Lung (tissue), 12 donors: ENCODE measurements around the gene TPO. TPM values are rescaled to one million over a fixed set of nuclear protein-coding genes. Genes with fewer than 3 reads are reported as not detected.

ENCODE experiments used
- ATAC-seq: fragments of 200-7000 bp; cut with Tn5 transposase; one replicate; pipeline ENCODE4 v1.9.1; 2020; ENCODE audit warnings: moderate number of reproducible peaks; ENCODE audit not compliant: insufficient read depth, low FRiP score
- DNase-seq, 3 donors: peaks; one replicate each; pipeline ENCODE4 v3.0.0-alpha.2; 2013 to 2017
- H3K27ac ChIP-seq, 2 donors: one replicate each; pipeline ENCODE4 v1.5.1; 2013; ENCODE audit warnings: mild to moderate bottlenecking in 2 of 2, moderate library complexity in 2 of 2, control low read depth in 1 of 2, inconsistent platforms in 1 of 2, low read depth in 1 of 2, low read length in 1 of 2
- H3K27me3 ChIP-seq, 3 donors: one replicate each; pipeline ENCODE4 v1.5.1; 2013; ENCODE audit warnings: low read length in 2 of 3; ENCODE audit not compliant: control insufficient read depth in 3 of 3, insufficient read depth in 3 of 3
- H3K36me3 ChIP-seq, 4 donors: one replicate each; pipeline ENCODE4 v1.5.1; 2013; ENCODE audit warnings: low read length in 4 of 4, mild to moderate bottlenecking in 1 of 4, moderate library complexity in 1 of 4; ENCODE audit not compliant: control insufficient read depth in 4 of 4, insufficient read depth in 4 of 4
- H3K4me1 ChIP-seq, 5 donors: one replicate each; pipeline ENCODE4 v1.5.1; 2013; ENCODE audit warnings: low read length in 5 of 5, mild to moderate bottlenecking in 2 of 5, moderate library complexity in 1 of 5; ENCODE audit not compliant: control insufficient read depth in 5 of 5, insufficient read depth in 5 of 5
- H3K4me3 ChIP-seq: one replicate; pipeline ENCODE4 v1.5.1; 2013; ENCODE audit warnings: mild to moderate bottlenecking, control low read depth, moderate library complexity
- H3K9ac ChIP-seq, 2 donors: one replicate each; pipeline ENCODE4 v1.5.1; 2013; ENCODE audit warnings: low read length in 2 of 2, control low read depth in 1 of 2; ENCODE audit not compliant: insufficient read depth in 1 of 2
- H3K9me3 ChIP-seq, 4 donors: one replicate each; pipeline ENCODE4 v1.5.1; 2013; ENCODE audit warnings: low read length in 3 of 4, mild to moderate bottlenecking in 1 of 4, moderate library complexity in 1 of 4; ENCODE audit not compliant: control insufficient read depth in 4 of 4, insufficient read depth in 3 of 4
- whole genome bisulfite sequencing, 2 donors: extraction: QIAGEN DNeasy Blood & Tissue Kit; methylation state at CpG; one replicate each; pipeline ENCODE4 v1.1.7; 2013; 5-methylcytosine and 5-hydroxymethylcytosine counted together
- polyA plus RNA-seq, 2 donors: library from polyadenylated mRNA; stranded (reverse); fragments of 200-250 nt; gene quantifications; one replicate each; pipeline ENCODE4 v1.2.1, GENCODE V29; 2013
- total RNA-seq, 2 donors: library from RNA; depleted of rRNA in 1 of 2; stranded (reverse); fragments of >200 nt in 1 of 2; gene quantifications; one replicate each; pipeline ENCODE4 v1.2.1, GENCODE V29; 2014 to 2021
- TF ChIP-seq, protein P1 (sequence below): IDR thresholded peaks from 2 replicates; pipeline ENCODE4 v1.5.1; 2012; ENCODE audit warnings: mild to moderate bottlenecking; ENCODE audit errors: control extremely low read depth, extremely low read depth
- donor health status: control.
- donor health status: control.
- donor health status: Bipolar disorder and iron deficiency.
- donor health status: healthy.
- donor health status: DM: yes; HTN: yes; CAD: no.

TPO gene
- total and polyA plus RNA-seq, 4 donors = 0.17 to 0.31 TPM; not detected in 2

DNA sequence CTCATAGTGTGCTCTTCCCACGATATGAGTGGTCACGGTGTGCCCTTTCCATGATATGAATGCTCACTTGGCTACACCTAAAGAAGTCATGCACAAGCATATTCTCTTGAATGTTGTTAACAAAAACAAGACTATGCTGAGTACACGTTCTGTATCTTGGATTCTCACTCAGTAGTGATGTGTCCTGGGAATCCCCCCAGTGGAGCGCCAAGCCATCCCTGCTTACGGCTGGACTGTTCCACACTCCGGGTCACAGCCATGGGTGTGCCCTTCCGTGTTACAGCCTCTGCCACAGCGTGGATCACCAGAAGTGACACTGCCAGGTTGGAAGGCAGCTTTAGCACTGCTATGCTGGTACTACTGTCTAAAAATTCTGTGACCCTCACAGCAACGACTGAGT is 59.1 kb downstream of the TPO start:
- no peak for DNase-seq
- no peaks in the 10 kb centered on the region for H3K27me3 ChIP-seq
- H3K9me3 ChIP-seq = peaks cover 0 to 6% (median 1%) of the 10 kb centered on the region in 4 donors
- no peak overlapping the region for H3K4me3 ChIP-seq
- no peaks in the 10 kb centered on the region for H3K36me3 ChIP-seq
- 83 to 90% methylated on average over 9 of the region's 9 CpGs for WGBS, 2 donors
- TF ChIP-seq, protein P1, sequence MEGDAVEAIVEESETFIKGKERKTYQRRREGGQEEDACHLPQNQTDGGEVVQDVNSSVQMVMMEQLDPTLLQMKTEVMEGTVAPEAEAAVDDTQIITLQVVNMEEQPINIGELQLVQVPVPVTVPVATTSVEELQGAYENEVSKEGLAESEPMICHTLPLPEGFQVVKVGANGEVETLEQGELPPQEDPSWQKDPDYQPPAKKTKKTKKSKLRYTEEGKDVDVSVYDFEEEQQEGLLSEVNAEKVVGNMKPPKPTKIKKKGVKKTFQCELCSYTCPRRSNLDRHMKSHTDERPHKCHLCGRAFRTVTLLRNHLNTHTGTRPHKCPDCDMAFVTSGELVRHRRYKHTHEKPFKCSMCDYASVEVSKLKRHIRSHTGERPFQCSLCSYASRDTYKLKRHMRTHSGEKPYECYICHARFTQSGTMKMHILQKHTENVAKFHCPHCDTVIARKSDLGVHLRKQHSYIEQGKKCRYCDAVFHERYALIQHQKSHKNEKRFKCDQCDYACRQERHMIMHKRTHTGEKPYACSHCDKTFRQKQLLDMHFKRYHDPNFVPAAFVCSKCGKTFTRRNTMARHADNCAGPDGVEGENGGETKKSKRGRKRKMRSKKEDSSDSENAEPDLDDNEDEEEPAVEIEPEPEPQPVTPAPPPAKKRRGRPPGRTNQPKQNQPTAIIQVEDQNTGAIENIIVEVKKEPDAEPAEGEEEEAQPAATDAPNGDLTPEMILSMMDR = no peak
- H3K4me1 ChIP-seq = no peaks in the 10 kb centered on the region
- H3K9ac ChIP-seq = no peak overlapping the region
- no peak for ATAC-seq
- H3K27ac ChIP-seq = no peak overlapping the region

DNA sequence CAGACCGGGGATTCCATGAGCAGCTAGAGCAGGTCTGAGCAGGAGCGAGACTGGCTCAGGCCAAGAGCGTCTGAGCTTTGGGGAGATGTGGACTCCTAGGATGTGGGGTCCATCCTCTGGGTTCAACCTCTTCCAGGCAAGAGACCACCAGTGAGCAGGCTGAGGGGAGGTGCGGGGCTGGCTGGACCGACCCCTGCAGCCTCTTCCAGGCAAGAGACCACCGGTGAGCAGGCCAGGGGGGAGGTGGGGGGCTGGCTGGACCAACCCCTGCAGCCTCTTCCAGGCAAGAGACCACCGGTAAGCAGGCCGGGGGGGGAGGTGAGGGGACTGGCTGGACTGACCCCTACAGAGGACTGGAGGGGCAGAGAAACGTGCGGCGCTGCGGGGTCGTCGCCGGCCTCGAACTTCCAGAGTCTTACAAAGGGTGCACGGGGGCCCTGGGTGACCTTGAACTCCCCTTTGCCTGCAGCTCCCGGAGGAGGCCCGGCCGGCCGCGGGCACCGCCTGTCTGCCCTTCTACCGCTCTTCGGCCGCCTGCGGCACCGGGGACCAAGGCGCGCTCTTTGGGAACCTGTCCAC is 63.4 kb downstream of the TPO start:
- WGBS, 2 donors = 87% methylated on average over 30 of the region's 30 CpGs
- no peak overlapping the region for H3K27ac ChIP-seq
- no peak overlapping the region for H3K9ac ChIP-seq
- H3K36me3 ChIP-seq = no peaks in the 10 kb centered on the region
- H3K4me3 ChIP-seq = no peak overlapping the region
- DNase-seq (no peak), ATAC-seq (no peak)
- H3K9me3 ChIP-seq = peaks cover 0 to 6% (median 0%) of the 10 kb centered on the region in 4 donors
- H3K4me1 ChIP-seq = no peaks in the 10 kb centered on the region
- H3K27me3 ChIP-seq = no peaks in the 10 kb centered on the region
- TF ChIP-seq, protein P1 = no peak

DNA sequence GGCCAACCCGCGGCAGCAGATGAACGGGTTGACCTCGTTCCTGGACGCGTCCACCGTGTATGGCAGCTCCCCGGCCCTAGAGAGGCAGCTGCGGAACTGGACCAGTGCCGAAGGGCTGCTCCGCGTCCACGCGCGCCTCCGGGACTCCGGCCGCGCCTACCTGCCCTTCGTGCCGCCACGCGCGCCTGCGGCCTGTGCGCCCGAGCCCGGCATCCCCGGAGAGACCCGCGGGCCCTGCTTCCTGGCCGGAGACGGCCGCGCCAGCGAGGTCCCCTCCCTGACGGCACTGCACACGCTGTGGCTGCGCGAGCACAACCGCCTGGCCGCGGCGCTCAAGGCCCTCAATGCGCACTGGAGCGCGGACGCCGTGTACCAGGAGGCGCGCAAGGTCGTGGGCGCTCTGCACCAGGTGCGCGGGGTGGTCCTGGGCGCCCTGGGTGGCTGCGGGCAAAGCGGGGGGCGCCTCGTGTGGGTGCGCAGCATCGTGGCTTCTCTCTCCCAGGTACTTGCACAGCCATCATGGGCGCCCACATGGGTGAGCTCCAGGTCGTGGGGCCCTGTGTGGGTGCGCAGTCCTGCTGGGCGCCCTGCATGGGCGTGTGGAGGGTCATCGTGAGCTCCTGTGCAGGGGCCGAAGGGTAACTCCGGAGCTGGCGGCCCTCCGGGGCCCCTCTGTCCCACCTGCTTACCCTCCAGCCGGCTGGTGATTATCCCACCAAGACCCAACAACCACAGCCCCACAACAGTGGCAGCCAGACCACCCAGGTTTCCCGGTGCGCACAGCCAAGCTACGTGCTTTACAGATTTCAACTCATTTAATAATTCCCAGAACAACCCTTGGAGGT is 64.2 kb downstream of the TPO start:
- H3K27ac ChIP-seq = no peak overlapping the region
- no peak overlapping the region for H3K4me3 ChIP-seq
- no peaks in the 10 kb centered on the region for H3K4me1 ChIP-seq
- no peaks in the 10 kb centered on the region for H3K36me3 ChIP-seq
- no peaks in the 10 kb centered on the region for H3K27me3 ChIP-seq
- TF ChIP-seq, protein P1 = no peak
- WGBS, 2 donors = 76 to 83% methylated on average over 74 to 76 of the region's 76 CpGs
- ATAC-seq (no peak), DNase-seq (no peak)
- H3K9ac ChIP-seq = no peak overlapping the region
- H3K9me3 ChIP-seq = peaks cover 0 to 1% (median 0%) of the 10 kb centered on the region in 4 donors
